ENCODE measurements around the gene RGS8. TPM values are rescaled to one million over a fixed set of nuclear protein-coding genes. Genes with fewer than 3 reads are reported as not detected.

RGS8 gene
- total and polyA plus RNA-seq, 9 donors = 0.12 to 4.8 (median 0.33) TPM; not detected in 1

DNA sequence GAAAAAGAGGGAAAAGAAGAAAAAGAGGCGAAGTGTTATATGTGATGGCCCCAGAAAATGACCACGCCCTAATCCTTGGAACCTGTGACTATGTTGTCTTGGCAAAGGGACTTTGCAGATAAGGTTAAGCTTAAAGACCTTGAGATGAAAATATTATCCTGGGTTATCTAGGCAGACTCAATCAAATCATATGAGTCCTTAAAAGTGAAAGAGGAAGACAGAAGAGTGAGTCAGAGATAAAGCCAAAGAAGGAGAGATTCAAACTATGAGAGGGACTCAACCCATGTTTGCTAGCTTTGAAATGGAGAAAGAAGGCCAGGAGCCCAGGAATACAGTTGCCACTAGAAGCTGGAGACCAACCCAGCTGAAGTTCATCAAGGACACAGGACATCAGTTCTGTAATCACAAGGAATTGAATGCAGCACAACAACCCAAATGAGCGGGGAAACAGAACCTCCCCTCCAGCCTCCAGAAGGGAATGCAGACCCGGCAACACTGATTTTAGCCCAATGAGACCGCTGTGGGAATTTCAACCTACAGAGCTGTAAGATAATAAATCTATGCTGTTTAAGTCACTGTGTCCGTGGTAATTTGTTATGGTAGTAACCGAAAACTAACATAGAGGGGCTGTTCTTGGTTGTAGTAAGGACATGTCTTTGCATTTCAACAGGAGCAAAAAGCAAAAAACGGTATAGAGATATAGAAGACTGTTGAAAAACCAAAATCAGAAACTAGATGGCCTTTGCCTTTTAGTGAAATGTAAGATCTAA is 4.2 kb upstream of the RGS8 start:
- H3K4me3 ChIP-seq = no peak overlapping the region
- H3K36me3 ChIP-seq = no peaks in the 10 kb centered on the region
- H3K9me3 ChIP-seq = no peaks in the 10 kb centered on the region
- no peak for TF ChIP-seq EP300 (IDR thresholded peaks at IDR 0.05)
- no peak for TF ChIP-seq POLR2A (IDR thresholded peaks at IDR 0.05)
- TF ChIP-seq, protein P1, sequence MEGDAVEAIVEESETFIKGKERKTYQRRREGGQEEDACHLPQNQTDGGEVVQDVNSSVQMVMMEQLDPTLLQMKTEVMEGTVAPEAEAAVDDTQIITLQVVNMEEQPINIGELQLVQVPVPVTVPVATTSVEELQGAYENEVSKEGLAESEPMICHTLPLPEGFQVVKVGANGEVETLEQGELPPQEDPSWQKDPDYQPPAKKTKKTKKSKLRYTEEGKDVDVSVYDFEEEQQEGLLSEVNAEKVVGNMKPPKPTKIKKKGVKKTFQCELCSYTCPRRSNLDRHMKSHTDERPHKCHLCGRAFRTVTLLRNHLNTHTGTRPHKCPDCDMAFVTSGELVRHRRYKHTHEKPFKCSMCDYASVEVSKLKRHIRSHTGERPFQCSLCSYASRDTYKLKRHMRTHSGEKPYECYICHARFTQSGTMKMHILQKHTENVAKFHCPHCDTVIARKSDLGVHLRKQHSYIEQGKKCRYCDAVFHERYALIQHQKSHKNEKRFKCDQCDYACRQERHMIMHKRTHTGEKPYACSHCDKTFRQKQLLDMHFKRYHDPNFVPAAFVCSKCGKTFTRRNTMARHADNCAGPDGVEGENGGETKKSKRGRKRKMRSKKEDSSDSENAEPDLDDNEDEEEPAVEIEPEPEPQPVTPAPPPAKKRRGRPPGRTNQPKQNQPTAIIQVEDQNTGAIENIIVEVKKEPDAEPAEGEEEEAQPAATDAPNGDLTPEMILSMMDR (IDR thresholded peaks at IDR 0.05) = no peak
- WGBS, 3 donors = 82 to 87% (median 86%) methylated on average over 8 of the region's 8 CpGs
- H3K4me1 ChIP-seq (ENCODE audit: insufficient read depth) = peaks cover 2% of the 10 kb centered on the region
- no peaks in the 10 kb centered on the region for H3K27me3 ChIP-seq
- intact Hi-C loops (cut with DNase I) = no loop called here
- DNase-seq = no peak
- no peak overlapping the region for H3K27ac ChIP-seq

DNA sequence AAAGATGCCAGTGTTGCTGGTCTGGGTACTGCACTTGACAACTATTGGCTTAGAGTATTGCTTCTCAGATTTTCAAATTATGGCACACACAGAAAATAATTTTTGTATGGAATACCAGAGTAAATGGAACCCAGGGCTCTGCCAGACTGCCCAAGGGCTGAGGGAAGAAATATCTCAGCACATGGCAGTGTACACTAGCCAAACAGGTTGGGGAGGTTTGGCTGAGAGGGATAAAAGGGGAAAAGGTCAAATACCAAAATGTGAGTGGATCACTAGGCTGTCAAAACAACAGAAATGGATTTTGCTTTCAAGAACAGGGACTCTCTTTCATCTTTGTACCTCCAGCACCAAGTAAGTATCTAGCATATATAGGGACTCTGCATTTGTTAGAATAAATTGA is 3.0 kb upstream of the RGS8 start:
- no peak for DNase-seq
- intact Hi-C loops (cut with DNase I) = no loop called here
- Histone ChIP-seq H3K27ac (no peak overlapping the region), H3K4me1 (ENCODE audit: insufficient read depth) (peaks cover 2% of the 10 kb centered on the region), H3K4me3 (no peak overlapping the region), H3K27me3 (no peaks in the 10 kb centered on the region), H3K36me3 (no peaks in the 10 kb centered on the region), H3K9me3 (no peaks in the 10 kb centered on the region)
- TF ChIP-seq, protein P1 (IDR thresholded peaks at IDR 0.05) = no peak
- TF ChIP-seq POLR2A (IDR thresholded peaks at IDR 0.05) (no peak), EP300 (IDR thresholded peaks at IDR 0.05) (no peak)

DNA sequence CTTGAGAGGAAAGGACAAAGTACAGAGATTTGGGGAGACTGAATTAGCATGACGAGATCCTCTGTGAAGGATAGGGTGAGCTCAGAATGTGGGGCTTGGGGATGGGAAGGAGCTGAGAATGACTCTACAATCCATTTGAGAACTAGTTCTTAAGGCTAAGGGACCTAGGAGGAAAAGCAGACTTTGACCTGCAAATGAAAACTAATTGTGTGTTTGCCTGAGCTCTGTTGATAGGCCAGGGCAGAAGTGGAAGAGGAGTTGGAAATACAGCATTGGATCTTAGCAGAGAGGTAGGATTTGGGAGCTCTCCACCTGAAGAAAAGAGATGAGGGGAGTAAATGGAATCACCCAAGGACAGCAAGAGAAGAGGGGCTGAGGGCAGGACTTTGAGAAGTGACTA is 2.1 kb upstream of the RGS8 start:
- intact Hi-C loops (cut with DNase I) = no loop called here
- DNase-seq = no peak
- H3K27me3 ChIP-seq = no peaks in the 10 kb centered on the region
- H3K36me3 ChIP-seq = no peaks in the 10 kb centered on the region
- no peak for TF ChIP-seq EP300 (IDR thresholded peaks at IDR 0.05)
- TF ChIP-seq, protein P1 (IDR thresholded peaks at IDR 0.05) = no peak
- TF ChIP-seq POLR2A (IDR thresholded peaks at IDR 0.05) = no peak
- WGBS, 3 donors = 60 to 97% (median 96%) methylated on average over 1 of the region's 1 CpG
- H3K27ac ChIP-seq = no peak overlapping the region
- H3K9me3 ChIP-seq = no peaks in the 10 kb centered on the region
- no peak overlapping the region for H3K4me3 ChIP-seq
- H3K4me1 ChIP-seq (ENCODE audit: insufficient read depth) = peaks cover 2% of the 10 kb centered on the region

DNA sequence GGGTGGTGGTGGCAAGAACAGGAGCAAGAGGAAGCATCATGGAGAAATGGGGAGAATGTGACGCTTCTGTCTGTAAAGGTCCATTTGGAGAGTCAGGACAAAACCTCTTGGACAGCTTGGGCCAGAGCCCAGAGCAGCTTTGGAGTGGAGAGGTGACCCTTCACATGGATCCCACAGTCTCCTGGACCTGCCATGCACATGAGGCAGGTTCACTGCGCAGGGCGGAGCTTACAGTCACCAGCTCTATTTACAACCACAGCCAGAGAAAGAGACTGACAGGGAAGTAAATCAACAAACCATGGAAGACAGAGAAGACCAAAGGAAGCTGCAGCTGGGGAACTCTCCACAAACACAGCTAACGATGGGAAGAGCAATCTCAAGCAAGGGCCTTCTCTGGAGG is 828 bp upstream of the RGS8 start:
- H3K27ac ChIP-seq = no peak overlapping the region
- no peaks in the 10 kb centered on the region for H3K27me3 ChIP-seq
- no peak overlapping the region for H3K4me3 ChIP-seq
- peaks cover 2% of the 10 kb centered on the region for H3K4me1 ChIP-seq (ENCODE audit: insufficient read depth)
- no peaks in the 10 kb centered on the region for H3K9me3 ChIP-seq
- intact Hi-C loops (cut with DNase I) = no loop called here
- no peak for DNase-seq
- TF ChIP-seq EP300 (IDR thresholded peaks at IDR 0.05) (no peak), POLR2A (IDR thresholded peaks at IDR 0.05) (no peak)
- TF ChIP-seq, protein P1 (IDR thresholded peaks at IDR 0.05) = no peak
- WGBS, 3 donors = 79 to 87% (median 86%) methylated on average over 4 of the region's 4 CpGs
- no peaks in the 10 kb centered on the region for H3K36me3 ChIP-seq
